A549 treated with DMSO at 1 μM for 4 hours (cell line): ENCODE results near the gene AP2M1. TPM values are rescaled to one million over a fixed set of nuclear protein-coding genes. Genes with fewer than 3 reads are reported as not detected.

Source experiments
- total RNA-seq: library from RNA; stranded (reverse); fragments of 200-300 nt; extraction: Qiagen RNA extraction; gene quantifications from 5 replicates; pipeline ENCODE4 v1.2.3, GENCODE V29; 2022; ENCODE audit warnings: low read depth

The AP2M1 gene
- 296 to 327 TPM (median 312 TPM) in 5 replicates for total RNA-seq

GRCh38 chr3:184174646-184175492 is at the start of gene AP2M1:
Gene AP2M1, plus strand, starts transcription at chr3:184174855. Its CDS starts 2,139 bp downstream, at chr3:184176994.

GRCh38 chr3:184135149-184135910 is 39.3 kb upstream of the AP2M1 start, which contains the start of gene EIF2B5:
Gene EIF2B5, plus strand, starts transcription at chr3:184135358. Its CDS starts 28 bp downstream, at chr3:184135386.

GRCh38 chr3:184154885-184155643 is 19.6 kb upstream of the AP2M1 start, which contains the start of gene DVL3:
Gene DVL3, plus strand, starts transcription at chr3:184155377. Its CDS starts 259 bp downstream, at chr3:184155636.

GRCh38 chr3:184186184-184186901 is 11.7 kb downstream of the AP2M1 start, which contains the start of gene ABCF3:
Gene ABCF3, plus strand, starts transcription at chr3:184186199. Its CDS starts 9 bp downstream, at chr3:184186208.

GRCh38 chr3:184229394-184230080 is 54.9 kb downstream of the AP2M1 start, which contains the start of gene VWA5B2:
Gene VWA5B2, plus strand, starts transcription at chr3:184229585. Its CDS starts 944 bp downstream, at chr3:184230529.

Other genes with a start within 250 kb of the AP2M1 start
- 8.8 to 12.9 TPM (median 11.9 TPM) in 5 replicates for gene ABCC5, start 157.0 kb upstream of the AP2M1 start, total RNA-seq
- gene HTR3D, start 143.1 kb upstream of the AP2M1 start, total RNA-seq = not detected in 5 replicates
- gene HTR3C, start 121.8 kb upstream of the AP2M1 start, total RNA-seq = not detected in 5 replicates
- not detected in 5 replicates for gene HTR3E, start 77.8 kb upstream of the AP2M1 start, total RNA-seq
- gene EIF2B5, start 39.5 kb upstream of the AP2M1 start, total RNA-seq = 26.5 to 31.2 TPM (median 30.9 TPM) in 5 replicates
- 18.3 to 29.0 TPM (median 24.6 TPM) in 5 replicates for gene DVL3, start 19.5 kb upstream of the AP2M1 start, total RNA-seq
- gene ABCF3, start 11.3 kb downstream of the AP2M1 start, total RNA-seq = 32.6 to 37.7 TPM (median 33.9 TPM) in 5 replicates
- gene VWA5B2, start 54.7 kb downstream of the AP2M1 start, total RNA-seq = 0.38 to 0.56 TPM (median 0.48 TPM) in 5 replicates
- 63.7 to 82.1 TPM (median 70.1 TPM) in 5 replicates for gene ALG3, start 74.1 kb downstream of the AP2M1 start, total RNA-seq
- 11.0 to 13.5 TPM (median 12.2 TPM) in 5 replicates for gene EEF1AKMT4, start 74.8 kb downstream of the AP2M1 start, total RNA-seq
- 0.90 to 1.7 TPM (median 1.1 TPM) in 5 replicates for gene CAMK2N2, start 86.7 kb downstream of the AP2M1 start, total RNA-seq
- not detected in 5 replicates for gene ECE2, start 101.2 kb downstream of the AP2M1 start, total RNA-seq
- 315 to 419 TPM (median 334 TPM) in 5 replicates for gene PSMD2, start 124.4 kb downstream of the AP2M1 start, total RNA-seq
- 252 to 292 TPM (median 278 TPM) in 5 replicates for gene EIF4G1, start 139.8 kb downstream of the AP2M1 start, total RNA-seq
- 8.9 to 10.6 TPM (median 10.4 TPM) in 5 replicates for gene FAM131A, start 162.7 kb downstream of the AP2M1 start, total RNA-seq
- gene CLCN2, start 186.8 kb downstream of the AP2M1 start, total RNA-seq = 4.7 to 5.4 TPM (median 5.2 TPM) in 5 replicates
- gene POLR2H, start 186.9 kb downstream of the AP2M1 start, total RNA-seq = 73.1 to 83.9 TPM (median 75.8 TPM) in 5 replicates
- gene THPO, start 203.4 kb downstream of the AP2M1 start, total RNA-seq = not detected in 5 replicates
- 0.10 to 0.17 TPM (median 0.16 TPM) in 5 replicates for gene CHRD, start 205.2 kb downstream of the AP2M1 start, total RNA-seq